K562 (cell line): ENCODE data around the gene MPHOSPH8. TPM values are rescaled to one million over a fixed set of nuclear protein-coding genes. Genes with fewer than 3 reads are reported as not detected.
"Not testable (repeated sequence)": the region's sequence is repeated elsewhere in the genome, so short reads cannot be mapped to it uniquely, and the experiment has no call there.

ENCODE experiments used
- ATAC-seq: fragments of 200-7000 bp; cut with Tn5 transposase; 3 replicates; pipeline ENCODE4 v1.9.1; 2020; ENCODE audit warnings: moderate library complexity
- BruUV-seq: library from RNA; stranded (reverse); fragments of 400-500 nt; replicated peaks from 2 replicates; lab custom pipeline; 2021; lab: Mats Ljungman, UMichigan
- CTCF ChIA-PET: fragments of 300-600 bp; formaldehyde crosslinking; extraction: SDS; loops from one replicate; lab custom pipeline; 2021; ENCODE audit warnings: low intra/inter-chr PET ratio; lab: Yijun Ruan, JAX
- POLR2A ChIA-PET: fragments of 300-600, 350-650 bp; sonication (Branson Sonifier 250); formaldehyde crosslinking; extraction: SDS; loops from one replicate; lab custom pipeline; 2021; ENCODE audit warnings: antibody characterized with exemption, inconsistent platforms; lab: Yijun Ruan, JAX
- DNase-seq, 4 experiments: peaks; one replicate each; pipeline versions ENCODE4 v3.0.0 to v3.0.0-alpha.2; 2011 to 2018; ENCODE audit warnings: low spot score in 3 of 4, mixed read lengths in 3 of 4; ENCODE audit errors: extremely low read depth in 1 of 4
- FAIRE-seq: peaks from 2 replicates; lab custom pipeline; 2011; peaks lifted over from hg19 to GRCh38; lab: Jason Lieb, UNC
- H2AFZ ChIP-seq: 2 replicates; pipeline ENCODE4 v1.6.0; 2011; ENCODE audit warnings: low read depth, low read length, control low read depth, inconsistent platforms
- H3K27ac ChIP-seq: fragments of 200-600 bp; 3 replicates; pipeline ENCODE4 v1.8.0; 2011; ENCODE audit warnings: low read depth, mild to moderate bottlenecking, control low read depth, inconsistent platforms, low read length, moderate library complexity, mixed read lengths; ENCODE audit errors: extremely low read depth
- H3K27me3 ChIP-seq, 2 experiments: fragments of 300-600 bp in 1 of 2; 2 replicates in 1 of 2; 3 replicates in 1 of 2; pipeline versions ENCODE4 v1.6.0 to v1.8.0; 2011; ENCODE audit warnings: inconsistent platforms in 2 of 2, low read length in 2 of 2, mild to moderate bottlenecking in 1 of 2, mixed read lengths in 1 of 2, moderate library complexity in 1 of 2; ENCODE audit not compliant: control insufficient read depth in 2 of 2, insufficient read depth in 2 of 2
- H3K36me3 ChIP-seq: fragments of 300-600 bp; 3 replicates; pipeline ENCODE4 v1.8.0; 2011; ENCODE audit warnings: mild to moderate bottlenecking, low read length, inconsistent platforms; ENCODE audit not compliant: control insufficient read depth, insufficient read depth
- H3K4me1 ChIP-seq, 2 experiments: fragments of 200-600 bp in 1 of 2; replicated peaks in 1 of 2; 2 replicates in 1 of 2; 3 replicates in 1 of 2; pipeline versions ENCODE4 v1.5.1 to v1.8.0; 2011; ENCODE audit warnings: inconsistent platforms in 2 of 2, low read length in 2 of 2, mild to moderate bottlenecking in 1 of 2, mixed read lengths in 1 of 2, moderate library complexity in 1 of 2; ENCODE audit not compliant: control insufficient read depth in 2 of 2, insufficient read depth in 2 of 2
- H3K4me2 ChIP-seq: 2 replicates; pipeline ENCODE4 v1.6.1; 2011; ENCODE audit warnings: low read length, control low read depth, inconsistent platforms, mixed read lengths; ENCODE audit not compliant: insufficient read depth
- H3K4me3 ChIP-seq: fragments of 200-600 bp; sonication (generic), shearing (Covaris generic); 2 replicates; pipeline ENCODE4 v1.5.1; 2016; ENCODE audit warnings: control low read depth, inconsistent platforms
- H3K79me2 ChIP-seq: fragments of 200-600 bp; 3 replicates; pipeline ENCODE4 v1.8.0; 2011; ENCODE audit warnings: low read length, inconsistent platforms; ENCODE audit not compliant: control insufficient read depth, insufficient read depth
- H3K9ac ChIP-seq, 2 experiments: 2 replicates each; pipeline versions ENCODE4 v1.6.0 to v1.6.1; 2011; ENCODE audit warnings: low read depth in 2 of 2, low read length in 2 of 2, control low read depth in 1 of 2, inconsistent platforms in 1 of 2, mild to moderate bottlenecking in 1 of 2, mixed read lengths in 1 of 2; ENCODE audit not compliant: insufficient read depth in 1 of 2
- H3K9me1 ChIP-seq: one replicate; pipeline ENCODE4 v1.6.0; 2011; ENCODE audit warnings: inconsistent platforms, mild to moderate bottlenecking, low read length, moderate library complexity; ENCODE audit not compliant: control insufficient read depth, insufficient read depth
- H3K9me3 ChIP-seq: replicated peaks from 2 replicates; pipeline ENCODE4 v1.5.1; 2011; ENCODE audit warnings: low read depth, low read length, inconsistent platforms; ENCODE audit not compliant: control insufficient read depth, insufficient read depth
- H4K20me1 ChIP-seq: replicated peaks from 2 replicates; pipeline ENCODE4 v1.6.1; 2011; ENCODE audit warnings: low read length, inconsistent platforms, mixed read lengths; ENCODE audit not compliant: control insufficient read depth, insufficient read depth
- HNRNPK ChIP-seq: fragments of 200-400 bp; formaldehyde crosslinking; IDR thresholded peaks from one replicate; pipeline ENCODE4 v1.6.1; 2018; ENCODE audit warnings: mild to moderate bottlenecking, low read depth, low read length; ENCODE audit not compliant: poor library complexity, severe bottlenecking
- JUND ChIP-seq, 2 experiments: IDR thresholded peaks; 2 replicates in 1 of 2; 3 replicates in 1 of 2; pipeline ENCODE4 v1.6.1; 2011; ENCODE audit warnings: borderline replicate concordance in 2 of 2, low read depth in 2 of 2, low read length in 2 of 2, improper control_type of control experiment in 1 of 2, missing biosample characterization in 1 of 2, missing genetic modification characterization in 1 of 2, missing genetic modification reagents in 1 of 2
- MAZ ChIP-seq, 2 experiments: fragments of 450-650 bp in 1 of 2; sonication (generic) in 1 of 2; formaldehyde crosslinking; IDR thresholded peaks in 1 of 2; conservative IDR thresholded peaks in 1 of 2; 2 replicates each; pipeline versions ENCODE4 v1.4.0 to v1.5.0; 2020; ENCODE audit warnings: mild to moderate bottlenecking in 1 of 2, missing genetic modification reagents in 1 of 2
- MTF1 ChIP-seq: fragments of 250-450 bp; sonication (Bioruptor Pico); IDR thresholded peaks from 2 replicates; pipeline ENCODE4 v1.9.0; 2021; ENCODE audit warnings: moderate library complexity, mild to moderate bottlenecking, inconsistent platforms, borderline replicate concordance
- NEUROD1 ChIP-seq: fragments of 150-350 bp; IDR thresholded peaks from 2 replicates; pipeline ENCODE4 v1.6.1; 2014; ENCODE audit warnings: borderline replicate concordance, low read length, low read depth; ENCODE audit not compliant: partially characterized antibody
- TFAM ChIP-seq: fragments of 250-450 bp; sonication (Bioruptor Pico); conservative IDR thresholded peaks from 2 replicates; pipeline ENCODE4 v1.5.0; 2021; ENCODE audit warnings: mild to moderate bottlenecking, moderate library complexity
- ZNF197 ChIP-seq: fragments of 200-800 bp; sonication (Bioruptor generic); IDR thresholded peaks from 2 replicates; pipeline ENCODE4 v1.6.1; 2016; ENCODE audit warnings: low read depth, missing genetic modification characterization, missing compliant biosample characterization
- WGBS: fragments of 100-300 bp; shearing (Covaris generic); methylation state at CpG from one replicate; pipeline ENCODE4 v1.1.6; 2016; ENCODE audit warnings: low coverage, mixed read lengths; ENCODE audit not compliant: insufficient coverage; ENCODE audit errors: missing lambda C conversion rate; 5-methylcytosine and 5-hydroxymethylcytosine counted together
- in situ Hi-C: fragments of 300-500 bp; cut with MboI; formaldehyde crosslinking; loops from 4 replicates; pipeline ENCODE4 v1.15.0; 2018; ENCODE audit warnings: inconsistent platforms, mixed read lengths
- intact Hi-C: fragments of 100-400 bp; cut with micrococcal nuclease; formaldehyde crosslinking; loops from 2 replicates; pipeline ENCODE4 v1.14.2; 2022
- polyA plus RNA-seq, 8 experiments: library from polyadenylated mRNA; depleted of rRNA in 4 of 8; stranded (reverse) in 5 of 8; unstranded in 3 of 8; fragments of >200 nt; fragmentation: Nextera tagmentation in 2 of 8; fragmentation: Illumina TruSeq in 1 of 8; extraction: Ambion mirVana in 2 of 8; extraction: Trizol in 1 of 8; gene quantifications; 2 replicates each; pipeline versions ENCODE4 v1.2.1 to v1.2.3, GENCODE V29; 2011 to 2014; ENCODE audit warnings: inconsistent platforms in 1 of 8, missing spikeins in 1 of 8
- total RNA-seq, 7 experiments: library from RNA; depleted of rRNA in 6 of 7; stranded (reverse); fragments of >200 nt in 6 of 7; fragmentation: Illumina TruSeq in 2 of 7; extraction: Trizol in 2 of 7; gene quantifications; 2 replicates each; pipeline versions ENCODE4 v1.2.1 to v1.2.3, GENCODE V29; 2011 to 2021; ENCODE audit warnings: low replicate concordance in 1 of 7
- TF ChIP-seq, protein P1 (sequence below): fragments of 450-650 bp; IDR thresholded peaks from 2 replicates; pipeline ENCODE4 v1.7.1; 2018; ENCODE audit warnings: mild to moderate bottlenecking, low read depth; ENCODE audit not compliant: partially characterized antibody
- TF ChIP-seq, protein P2 (sequence below): fragments of 450-650 bp; IDR thresholded peaks from 2 replicates; pipeline ENCODE4 v1.6.1; 2018; ENCODE audit warnings: mild to moderate bottlenecking, low read depth; ENCODE audit not compliant: partially characterized antibody

MPHOSPH8 gene
- total and polyA plus RNA-seq, 9 of the 15 experiments (the other 6 are each of a cell fraction or from before 2014, with no cell fraction given): 10.3 to 24.8 (median 16.6) TPM

DNA sequence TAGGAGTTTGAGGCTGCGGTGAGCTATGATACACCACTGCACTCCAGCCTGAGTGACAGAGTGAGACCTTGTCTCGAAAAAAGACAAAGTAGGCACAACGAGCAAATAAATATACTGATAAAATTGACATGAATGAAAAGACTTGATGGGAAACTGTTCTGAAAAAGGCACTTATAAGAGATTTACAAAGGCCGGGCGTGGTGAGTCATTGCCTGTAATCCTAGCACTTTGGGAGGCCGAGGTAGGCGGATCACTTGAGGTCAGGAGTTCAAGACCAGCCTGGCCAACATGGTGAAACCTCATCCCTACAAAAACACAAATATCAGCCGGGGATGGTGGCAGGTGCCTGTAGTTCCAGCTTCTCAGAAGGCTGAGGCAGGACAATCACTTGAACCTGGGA lies 58.0 kb downstream of the MPHOSPH8 start:
- CTCF ChIA-PET, H2AFZ ChIP-seq, BruUV-seq, ATAC-seq, H3K4me1 ChIP-seq, H3K4me3 ChIP-seq, POLR2A ChIA-PET, H3K79me2 ChIP-seq, intact Hi-C loops, H4K20me1 ChIP-seq, H3K9ac ChIP-seq, in situ Hi-C loops, H3K4me2 ChIP-seq, DNase-seq, H3K27me3 ChIP-seq, H3K9me3 ChIP-seq, H3K9me1 ChIP-seq, FAIRE-seq, H3K27ac ChIP-seq, H3K36me3 ChIP-seq: not testable (repeated sequence)
- 59% methylated on average over 4 of the region's 8 CpGs for WGBS

DNA sequence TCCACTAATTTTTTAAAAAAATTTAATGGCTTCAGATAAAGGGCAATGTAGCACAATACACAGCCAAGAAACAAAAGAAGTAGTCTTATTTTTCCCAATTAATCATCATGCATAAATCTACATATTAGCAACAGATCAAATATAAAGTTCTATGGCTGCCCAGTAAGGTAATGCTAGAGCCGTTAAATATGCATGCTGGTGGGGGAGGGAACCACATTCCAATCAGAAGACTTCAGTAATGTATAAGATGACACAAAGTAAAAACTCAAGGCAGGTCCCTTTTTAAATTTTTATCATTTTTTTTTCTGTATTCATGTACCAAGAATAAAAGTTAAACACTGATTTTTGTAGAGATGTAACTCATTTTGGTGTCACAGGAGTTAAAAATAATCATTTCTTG lies 62.0 kb downstream of the MPHOSPH8 start:
- ChIA-PET CTCF (no interaction called here), POLR2A (no interaction called here)
- Histone ChIP-seq H3K9ac (no peak overlapping the region), H4K20me1 (no peaks in the 10 kb centered on the region), H3K4me3 (no peak overlapping the region), H3K27ac (no peak overlapping the region), H3K4me2 (no peak overlapping the region), H3K36me3 (peaks cover 13% of the 10 kb centered on the region; the same call in 1 of the 3 replicates), H2AFZ (no peak overlapping the region), H3K27me3 (no peaks in the 10 kb centered on the region), H3K9me3 (no peaks in the 10 kb centered on the region), H3K79me2 (peaks cover 4% of the 10 kb centered on the region; the same call in 1 of the 3 replicates), H3K9me1 (no peaks in the 10 kb centered on the region), H3K4me1 (no peaks in the 10 kb centered on the region; a peak in 1 of 5 replicates)
- intact Hi-C loops (no loop called here), in situ Hi-C loops (no loop called here)
- DNase-seq (no peak), FAIRE-seq (no peak), ATAC-seq (no peak)
- 71% methylated on average over 1 of the region's 1 CpG for WGBS
- BruUV-seq: no TSS peak
- no peak for TF ChIP-seq MTF1 (CRISPR knock-in tag)
- TF ChIP-seq JUND (IDR thresholded peaks at IDR 0.05; ENCODE audit: borderline replicate concordance, low read depth, low read length): no peak
- no peak for TF ChIP-seq JUND (tag; IDR thresholded peaks at IDR 0.05; ENCODE audit: borderline replicate concordance, low read depth, low read length)
- TF ChIP-seq, protein P1, sequence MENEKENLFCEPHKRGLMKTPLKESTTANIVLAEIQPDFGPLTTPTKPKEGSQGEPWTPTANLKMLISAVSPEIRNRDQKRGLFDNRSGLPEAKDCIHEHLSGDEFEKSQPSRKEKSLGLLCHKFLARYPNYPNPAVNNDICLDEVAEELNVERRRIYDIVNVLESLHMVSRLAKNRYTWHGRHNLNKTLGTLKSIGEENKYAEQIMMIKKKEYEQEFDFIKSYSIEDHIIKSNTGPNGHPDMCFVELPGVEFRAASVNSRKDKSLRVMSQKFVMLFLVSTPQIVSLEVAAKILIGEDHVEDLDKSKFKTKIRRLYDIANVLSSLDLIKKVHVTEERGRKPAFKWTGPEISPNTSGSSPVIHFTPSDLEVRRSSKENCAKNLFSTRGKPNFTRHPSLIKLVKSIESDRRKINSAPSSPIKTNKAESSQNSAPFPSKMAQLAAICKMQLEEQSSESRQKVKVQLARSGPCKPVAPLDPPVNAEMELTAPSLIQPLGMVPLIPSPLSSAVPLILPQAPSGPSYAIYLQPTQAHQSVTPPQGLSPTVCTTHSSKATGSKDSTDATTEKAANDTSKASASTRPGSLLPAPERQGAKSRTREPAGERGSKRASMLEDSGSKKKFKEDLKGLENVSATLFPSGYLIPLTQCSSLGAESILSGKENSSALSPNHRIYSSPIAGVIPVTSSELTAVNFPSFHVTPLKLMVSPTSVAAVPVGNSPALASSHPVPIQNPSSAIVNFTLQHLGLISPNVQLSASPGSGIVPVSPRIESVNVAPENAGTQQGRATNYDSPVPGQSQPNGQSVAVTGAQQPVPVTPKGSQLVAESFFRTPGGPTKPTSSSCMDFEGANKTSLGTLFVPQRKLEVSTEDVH: no peak
- TF ChIP-seq NEUROD1: no peak
- TF ChIP-seq, protein P2, sequence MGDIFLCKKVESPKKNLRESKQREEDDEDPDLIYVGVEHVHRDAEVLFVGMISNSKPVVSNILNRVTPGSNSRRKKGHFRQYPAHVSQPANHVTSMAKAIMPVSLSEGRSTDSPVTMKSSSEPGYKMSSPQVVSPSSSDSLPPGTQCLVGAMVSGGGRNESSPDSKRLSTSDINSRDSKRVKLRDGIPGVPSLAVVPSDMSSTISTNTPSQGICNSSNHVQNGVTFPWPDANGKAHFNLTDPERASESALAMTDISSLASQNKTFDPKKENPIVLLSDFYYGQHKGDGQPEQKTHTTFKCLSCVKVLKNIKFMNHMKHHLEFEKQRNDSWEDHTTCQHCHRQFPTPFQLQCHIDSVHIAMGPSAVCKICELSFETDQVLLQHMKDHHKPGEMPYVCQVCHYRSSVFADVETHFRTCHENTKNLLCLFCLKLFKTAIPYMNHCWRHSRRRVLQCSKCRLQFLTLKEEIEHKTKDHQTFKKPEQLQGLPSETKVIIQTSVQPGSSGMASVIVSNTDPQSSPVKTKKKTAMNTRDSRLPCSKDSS: no peak
- no peak for TF ChIP-seq MAZ (CRISPR knock-in tag; conservative IDR thresholded peaks at IDR 0.05 in 1 of 2, IDR thresholded peaks at IDR 0.05 in 1 of 2)
- TF ChIP-seq TFAM: no peak
- no peak for TF ChIP-seq ZNF197 (CRISPR knock-in tag)
- TF ChIP-seq HNRNPK: no peak
